Calu3 (cell line): ENCODE data around the gene GATAD2A. TPM values are rescaled to one million over a fixed set of nuclear protein-coding genes. Genes with fewer than 3 reads are reported as not detected.

ENCODE experiments used
- Bru-seq: library from RNA; stranded (reverse); fragments of 400-500 nt; gene quantifications from one replicate; lab custom pipeline; 2021; lab: Mats Ljungman, UMichigan
- BruChase-seq, 2 experiments: library from RNA; stranded (reverse); fragments of 400-500 nt; gene quantifications; one replicate each; lab custom pipeline; 2021; lab: Mats Ljungman, UMichigan
- BruUV-seq: library from RNA; stranded (reverse); fragments of 400-500 nt; replicated peaks from 2 replicates; lab custom pipeline; 2021; lab: Mats Ljungman, UMichigan
- CTCF ChIA-PET: fragments of 300-600 bp; sonication (Branson Sonifier 250); formaldehyde crosslinking; loops from one replicate; lab custom pipeline; 2022; ENCODE audit warnings: antibody characterized with exemption; lab: Charles Lee
- DNase-seq: peaks from one replicate; pipeline ENCODE4 v3.0.0; 2022
- H3K27ac Mint-ChIP-seq: one replicate; pipeline ENCODE4 v1.8.0; 2022; ENCODE audit warnings: mixed read lengths; ENCODE audit not compliant: unreplicated experiment
- H3K27me3 Mint-ChIP-seq: one replicate; pipeline ENCODE4 v1.8.0; 2022; ENCODE audit warnings: mixed read lengths; ENCODE audit not compliant: unreplicated experiment
- H3K36me3 Mint-ChIP-seq: one replicate; pipeline ENCODE4 v1.8.0; 2022; ENCODE audit warnings: mild to moderate bottlenecking, moderate library complexity, mixed read lengths; ENCODE audit not compliant: insufficient read depth, unreplicated experiment
- H3K4me1 Mint-ChIP-seq: one replicate; pipeline ENCODE4 v1.8.0; 2022; ENCODE audit warnings: mild to moderate bottlenecking, low read depth, mixed read lengths; ENCODE audit not compliant: unreplicated experiment
- H3K4me3 Mint-ChIP-seq: one replicate; pipeline ENCODE4 v1.8.0; 2022; ENCODE audit warnings: mild to moderate bottlenecking, low read depth, moderate library complexity, mixed read lengths; ENCODE audit not compliant: unreplicated experiment
- H3K9me3 Mint-ChIP-seq: one replicate; pipeline ENCODE4 v1.8.0; 2022; ENCODE audit warnings: low read depth, mixed read lengths; ENCODE audit not compliant: unreplicated experiment
- intact Hi-C: fragments of 100-400 bp; cut with micrococcal nuclease; formaldehyde crosslinking; loops from one replicate; pipeline ENCODE4 v1.10.0; 2022; ENCODE audit not compliant: unreplicated experiment
- long read RNA-seq: library from polyadenylated mRNA; stranded (forward); transcript quantifications from one replicate; pipeline ENCODE4 v2.0.0, GENCODE V29; 2022
- total RNA-seq: library from RNA; stranded (reverse); gene quantifications from 2 replicates; pipeline ENCODE4 v1.2.3, GENCODE V29; 2022
- TF ChIP-seq, protein P1 (sequence below): fragments of 200-600 bp; IDR thresholded peaks from one replicate; pipeline ENCODE4 v1.8.0; 2022; ENCODE audit warnings: antibody characterized with exemption; ENCODE audit not compliant: unreplicated experiment

GATAD2A gene, protein sequence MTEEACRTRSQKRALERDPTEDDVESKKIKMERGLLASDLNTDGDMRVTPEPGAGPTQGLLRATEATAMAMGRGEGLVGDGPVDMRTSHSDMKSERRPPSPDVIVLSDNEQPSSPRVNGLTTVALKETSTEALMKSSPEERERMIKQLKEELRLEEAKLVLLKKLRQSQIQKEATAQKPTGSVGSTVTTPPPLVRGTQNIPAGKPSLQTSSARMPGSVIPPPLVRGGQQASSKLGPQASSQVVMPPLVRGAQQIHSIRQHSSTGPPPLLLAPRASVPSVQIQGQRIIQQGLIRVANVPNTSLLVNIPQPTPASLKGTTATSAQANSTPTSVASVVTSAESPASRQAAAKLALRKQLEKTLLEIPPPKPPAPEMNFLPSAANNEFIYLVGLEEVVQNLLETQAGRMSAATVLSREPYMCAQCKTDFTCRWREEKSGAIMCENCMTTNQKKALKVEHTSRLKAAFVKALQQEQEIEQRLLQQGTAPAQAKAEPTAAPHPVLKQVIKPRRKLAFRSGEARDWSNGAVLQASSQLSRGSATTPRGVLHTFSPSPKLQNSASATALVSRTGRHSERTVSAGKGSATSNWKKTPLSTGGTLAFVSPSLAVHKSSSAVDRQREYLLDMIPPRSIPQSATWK
- total RNA-seq (79.8 and 83.7 TPM in 2 replicates), Bru-seq, nascent RNA (percentile 78 among the genes with signal in this experiment), BruChase-seq, experiment 1, labeled RNA remaining after a 6-hour chase (percentile 80 among the genes with signal in this experiment), BruChase-seq, experiment 2, labeled RNA remaining after a 2-hour chase (percentile 75 among the genes with signal in this experiment)
- long read RNA-seq, partial matches to known transcripts: 9 of 29 reads
- long read RNA-seq, other reads (novel, unspliced or antisense): 20 of 29 reads

DNA sequence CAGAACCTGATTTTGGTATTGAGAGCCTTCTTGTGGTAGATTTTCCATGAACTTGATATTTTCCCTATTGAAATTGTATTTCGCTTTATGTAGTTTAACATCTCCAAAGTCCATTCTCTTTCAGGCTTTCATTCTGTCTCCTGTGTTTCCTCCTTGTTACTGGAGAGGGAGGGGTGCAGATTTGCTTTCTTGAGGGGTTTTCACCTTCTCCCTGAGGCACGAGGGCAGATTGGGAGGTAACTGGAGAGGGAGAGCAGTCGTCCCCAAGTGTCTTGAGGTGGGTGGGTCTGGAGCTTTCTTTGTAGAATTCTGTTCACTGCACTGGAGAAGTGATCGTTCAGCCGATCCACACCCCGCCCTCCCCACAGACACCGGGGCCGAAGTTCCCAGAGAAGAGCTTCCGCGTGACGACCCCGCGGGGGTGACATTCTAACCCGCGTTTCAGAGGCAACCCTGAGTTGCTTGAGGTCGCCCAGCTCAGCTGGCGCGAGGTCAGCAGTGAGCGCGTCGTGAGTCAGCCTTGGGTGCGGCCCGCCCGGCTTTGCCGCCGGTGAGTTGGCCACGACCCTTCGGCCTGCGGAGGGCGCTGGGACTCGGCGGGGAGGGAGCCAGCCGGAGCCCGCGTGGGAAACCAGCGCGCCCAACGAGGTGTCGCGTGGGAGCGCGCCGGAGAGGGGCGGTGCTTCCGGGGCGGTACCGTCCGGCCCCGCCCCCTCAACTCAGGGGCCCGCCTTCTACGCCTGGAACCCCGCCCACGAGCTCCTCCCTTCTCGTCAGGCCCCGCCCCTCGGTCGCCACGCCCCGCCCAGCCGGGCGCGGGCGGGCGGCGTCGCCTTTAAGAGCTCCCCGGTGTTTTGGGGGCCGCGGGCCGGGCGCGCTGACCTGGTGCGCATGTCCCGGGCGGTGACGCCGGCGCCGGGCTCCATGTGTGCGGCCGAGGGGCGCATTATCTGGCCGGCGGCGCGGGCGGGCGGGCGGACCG is at the start of gene GATAD2A:
Gene GATAD2A (plus strand): TSS at position 797 of the 982 bp plus-strand sequence. CDS start 59,671 bp downstream, outside the sequence.
- BruUV-seq: TSS peak; percentile 64
- DNase-seq: peak; percentile 85
- peaks cover 35% of the 10 kb centered on the region for H3K36me3 Mint-ChIP-seq
- H3K4me1 Mint-ChIP-seq: peaks cover 26% of the 10 kb centered on the region
- H3K9me3 Mint-ChIP-seq: no peaks in the 10 kb centered on the region
- no peaks in the 10 kb centered on the region for H3K27me3 Mint-ChIP-seq
- TF ChIP-seq, protein P1, sequence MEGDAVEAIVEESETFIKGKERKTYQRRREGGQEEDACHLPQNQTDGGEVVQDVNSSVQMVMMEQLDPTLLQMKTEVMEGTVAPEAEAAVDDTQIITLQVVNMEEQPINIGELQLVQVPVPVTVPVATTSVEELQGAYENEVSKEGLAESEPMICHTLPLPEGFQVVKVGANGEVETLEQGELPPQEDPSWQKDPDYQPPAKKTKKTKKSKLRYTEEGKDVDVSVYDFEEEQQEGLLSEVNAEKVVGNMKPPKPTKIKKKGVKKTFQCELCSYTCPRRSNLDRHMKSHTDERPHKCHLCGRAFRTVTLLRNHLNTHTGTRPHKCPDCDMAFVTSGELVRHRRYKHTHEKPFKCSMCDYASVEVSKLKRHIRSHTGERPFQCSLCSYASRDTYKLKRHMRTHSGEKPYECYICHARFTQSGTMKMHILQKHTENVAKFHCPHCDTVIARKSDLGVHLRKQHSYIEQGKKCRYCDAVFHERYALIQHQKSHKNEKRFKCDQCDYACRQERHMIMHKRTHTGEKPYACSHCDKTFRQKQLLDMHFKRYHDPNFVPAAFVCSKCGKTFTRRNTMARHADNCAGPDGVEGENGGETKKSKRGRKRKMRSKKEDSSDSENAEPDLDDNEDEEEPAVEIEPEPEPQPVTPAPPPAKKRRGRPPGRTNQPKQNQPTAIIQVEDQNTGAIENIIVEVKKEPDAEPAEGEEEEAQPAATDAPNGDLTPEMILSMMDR: no peak
- peak within 1 kb of the TSS; percentile 84 for H3K27ac Mint-ChIP-seq
- CTCF ChIA-PET: interaction anchor here (0.6 to 1.0 kb wide), 5 partner anchors 17 to 127 kb away, joined by 3 to 7 read pairs (median 6); no protein-coding TSS in a partner anchor
- intact Hi-C loops: loop anchor here (5.0 kb wide), 2 partner anchors 38 to 82 kb away; no protein-coding TSS in a partner anchor
- H3K4me3 Mint-ChIP-seq: peak within 1 kb of the TSS; percentile 85

DNA sequence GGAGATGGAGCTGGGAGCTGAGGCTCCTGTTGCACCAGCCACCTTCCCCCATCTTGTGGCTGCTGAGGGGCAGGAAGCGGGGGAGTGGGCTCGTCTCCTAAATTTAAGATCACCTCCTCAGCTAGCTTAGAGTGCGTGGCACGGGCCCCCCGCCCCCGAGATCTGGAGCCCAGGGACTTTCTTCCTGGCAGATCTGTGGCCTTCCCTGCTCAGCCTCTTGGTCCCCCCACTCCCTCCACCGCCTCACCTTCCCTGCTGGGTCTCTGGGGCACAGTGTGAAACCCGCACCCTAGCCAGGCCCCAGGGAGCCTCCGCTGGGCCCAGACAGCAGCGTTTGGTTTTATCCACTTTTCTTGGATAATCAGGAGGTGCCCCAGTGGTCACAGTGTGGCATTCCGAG is 49.0 kb upstream of the GATAD2A start:
- no peak for DNase-seq
- Mint-ChIP-seq H3K4me3 (no peak overlapping the region), H3K4me1 (no peaks in the 10 kb centered on the region), H3K9me3 (no peaks in the 10 kb centered on the region), H3K27me3 (no peaks in the 10 kb centered on the region), H3K27ac (no peak overlapping the region), H3K36me3 (peaks cover 9% of the 10 kb centered on the region)
- intact Hi-C loops: no loop called here
- no TSS peak for BruUV-seq
- TF ChIP-seq, protein P1: no peak
- CTCF ChIA-PET: no interaction called here

DNA sequence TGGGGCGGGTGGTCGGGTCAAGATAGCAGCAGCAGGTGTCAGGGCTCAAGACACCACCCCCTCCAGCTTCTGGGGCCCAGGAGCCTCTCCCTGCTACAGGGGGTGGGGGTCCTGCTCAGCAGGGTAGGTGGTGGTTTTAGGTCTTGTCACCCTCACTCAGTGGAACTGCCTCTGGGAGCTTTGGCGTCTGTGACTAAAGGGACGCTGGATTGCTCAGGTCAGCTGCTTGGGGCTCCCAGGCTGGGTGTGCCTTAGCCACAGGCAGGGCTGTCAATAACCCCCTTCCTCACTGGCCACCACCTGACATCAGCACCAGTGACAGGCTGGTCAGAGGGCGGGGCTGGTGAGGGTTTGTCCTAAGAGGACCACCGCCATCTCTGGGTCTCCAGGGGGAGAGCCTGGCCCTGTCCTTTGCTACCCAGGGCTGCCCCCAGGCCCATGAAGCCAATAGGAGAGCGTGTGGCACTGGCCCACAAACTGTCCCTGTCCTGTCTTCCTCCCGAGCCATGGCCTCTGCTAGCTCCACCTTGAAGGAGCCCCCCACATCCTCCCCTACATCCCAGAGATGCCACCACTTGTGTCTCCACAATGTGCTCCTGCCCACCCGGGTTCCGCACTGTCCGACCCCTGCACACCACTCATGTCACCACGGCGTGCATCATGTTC is 48.4 kb upstream of the GATAD2A start:
- Mint-ChIP-seq H3K36me3 (peaks cover 9% of the 10 kb centered on the region), H3K9me3 (no peaks in the 10 kb centered on the region), H3K4me3 (no peak overlapping the region), H3K4me1 (no peaks in the 10 kb centered on the region), H3K27me3 (no peaks in the 10 kb centered on the region), H3K27ac (no peak overlapping the region)
- TF ChIP-seq, protein P1: no peak
- intact Hi-C loops: no loop called here
- no peak for DNase-seq
- BruUV-seq: no TSS peak
- CTCF ChIA-PET: no interaction called here
